B cell (primary cell): Measurements from ENCODE around the gene RAB22A. TPM values are rescaled to one million over a fixed set of nuclear protein-coding genes. Genes with fewer than 3 reads are reported as not detected.

Source experiments
- ATAC-seq: fragments of 200-7000 bp; cut with Tn5 transposase; one replicate; pipeline ENCODE4 v1.10.0; 2021; ENCODE audit warnings: low read depth, mild to moderate bottlenecking, moderate number of reproducible peaks, moderate library complexity
- CTCF ChIA-PET: fragments of 350-600 bp; sonication (Branson Sonifier 250); formaldehyde crosslinking; loops from one replicate; lab custom pipeline; 2021; ENCODE audit warnings: antibody characterized with exemption, inconsistent platforms; lab: Charles Lee
- POLR2A ChIA-PET: fragments of 350-600 bp; sonication (Branson Sonifier 250); formaldehyde crosslinking; loops from one replicate; lab custom pipeline; 2021; ENCODE audit warnings: antibody characterized with exemption; lab: Charles Lee
- DNase-seq: peaks from one replicate; pipeline ENCODE4 v3.0.0; 2013
- H2AFZ ChIP-seq: 2 replicates; pipeline ENCODE4 v1.6.1; 2012; ENCODE audit warnings: mild to moderate bottlenecking, low read depth, low read length; ENCODE audit not compliant: insufficient read depth, poor library complexity, severe bottlenecking
- H3K27ac ChIP-seq, 2 donors: 1 replicate in 1 of 2; 2 replicates in 1 of 2; pipeline ENCODE4 v1.5.1; 2012 to 2013; ENCODE audit warnings: low read length in 2 of 2, mild to moderate bottlenecking in 2 of 2, moderate library complexity in 1 of 2
- H3K27me3 ChIP-seq, 4 experiments: fragments of 200-600 bp in 1 of 4; sonication (generic) in 1 of 4; replicated peaks in 1 of 4; 1 replicate in 2 of 4; 2 replicates in 2 of 4; pipeline versions ENCODE4 v1.6.1 to v1.7.0; 2013 to 2016; ENCODE audit warnings: low read length in 3 of 4, mild to moderate bottlenecking in 2 of 4, mixed read lengths in 1 of 4, moderate library complexity in 1 of 4; ENCODE audit not compliant: insufficient read depth in 4 of 4, control insufficient read depth in 3 of 4; ENCODE audit errors: control extremely low read depth in 1 of 4
- H3K36me3 ChIP-seq, 2 experiments: replicated peaks in 1 of 2; 1 replicate in 1 of 2; 2 replicates in 1 of 2; pipeline versions ENCODE4 v1.6.1 to v1.7.1; 2013; ENCODE audit warnings: low read length in 1 of 2; ENCODE audit not compliant: insufficient read depth in 2 of 2, control insufficient read depth in 1 of 2; ENCODE audit errors: control extremely low read depth in 1 of 2, extremely low read depth in 1 of 2
- H3K4me1 ChIP-seq, 2 donors: fragments of 200-600 bp in 1 of 2; sonication (generic) in 1 of 2; 1 replicate in 1 of 2; 2 replicates in 1 of 2; pipeline versions ENCODE4 v1.5.1 to v1.6.1; 2013 to 2017; ENCODE audit warnings: low read length in 2 of 2; ENCODE audit not compliant: control insufficient read depth in 2 of 2, insufficient read depth in 2 of 2
- H3K4me2 ChIP-seq: replicated peaks from 2 replicates; pipeline ENCODE3; 2012; ENCODE audit warnings: mild to moderate bottlenecking, low read depth, low read length; ENCODE audit not compliant: poor library complexity, severe bottlenecking
- H3K4me3 ChIP-seq, 5 experiments: fragments of 200-600 bp in 1 of 5; sonication (generic) in 1 of 5; 1 replicate in 3 of 5; 2 replicates in 2 of 5; pipeline versions ENCODE4 v1.5.1 to v1.7.0; 2011 to 2016; ENCODE audit warnings: low read length in 4 of 5, mild to moderate bottlenecking in 4 of 5, low read depth in 2 of 5, control low read depth in 1 of 5, moderate library complexity in 1 of 5; ENCODE audit not compliant: insufficient read depth in 1 of 5; ENCODE audit errors: control extremely low read depth in 1 of 5, extremely low read depth in 1 of 5
- H3K79me2 ChIP-seq: fragments of 200-600 bp; sonication (generic); one replicate; pipeline ENCODE4 v1.6.0; 2016; ENCODE audit warnings: low read length; ENCODE audit not compliant: control insufficient read depth, insufficient read depth
- H3K9ac ChIP-seq: fragments of 200-600 bp; sonication (generic); 2 replicates; pipeline ENCODE4 v1.6.1; 2017; ENCODE audit warnings: mild to moderate bottlenecking, low read length, moderate library complexity
- H3K9me3 ChIP-seq, 3 donors: one replicate each; pipeline versions ENCODE4 v1.6.1 to v1.7.1; 2013; ENCODE audit warnings: low read length in 2 of 3; ENCODE audit not compliant: control insufficient read depth in 2 of 3, insufficient read depth in 1 of 3; ENCODE audit errors: control extremely low read depth in 1 of 3
- H4K20me1 ChIP-seq: 2 replicates; pipeline ENCODE4 v1.6.0; 2012; ENCODE audit warnings: mild to moderate bottlenecking, low read length; ENCODE audit not compliant: insufficient read depth, control insufficient read depth, poor library complexity, severe bottlenecking
- H3K27ac Mint-ChIP-seq: one replicate; pipeline ENCODE4 v1.8.0; 2021; ENCODE audit warnings: mixed read lengths
- H3K27me3 Mint-ChIP-seq: one replicate; pipeline ENCODE4 v1.8.0; 2021; ENCODE audit warnings: mixed read lengths
- H3K4me1 Mint-ChIP-seq: one replicate; pipeline ENCODE4 v1.8.0; 2021; ENCODE audit warnings: mixed read lengths
- H3K4me3 Mint-ChIP-seq: one replicate; pipeline ENCODE4 v1.8.0; 2021; ENCODE audit warnings: mixed read lengths
- H3K9me3 Mint-ChIP-seq: one replicate; pipeline ENCODE4 v1.8.0; 2022; ENCODE audit warnings: mixed read lengths; ENCODE audit not compliant: insufficient read depth
- EZH2 ChIP-seq: IDR thresholded peaks from 2 replicates; pipeline ENCODE4 v1.6.1; 2012; ENCODE audit warnings: borderline replicate concordance, low read depth, mild to moderate bottlenecking, moderate library complexity, low read length; ENCODE audit not compliant: insufficient read depth, poor library complexity, severe bottlenecking
- WGBS: methylation state at CpG from one replicate; pipeline ENCODE4 v1.1.5; 2013; ENCODE audit warnings: missing lambda C conversion rate; ENCODE audit not compliant: insufficient coverage; 5-methylcytosine and 5-hydroxymethylcytosine counted together
- intact Hi-C: fragments of 100-400 bp; cut with micrococcal nuclease; formaldehyde crosslinking; loops from one replicate; pipeline ENCODE4 v1.10.0; 2022
- polyA plus RNA-seq: library from polyadenylated mRNA; depleted of rRNA; stranded (reverse); fragments of >200 nt; gene quantifications from 2 replicates; pipeline ENCODE4 v1.2.3, GENCODE V29; 2012
- total RNA-seq, 2 donors: library from RNA; stranded (reverse); fragments of 120-200 nt in 1 of 2; gene quantifications; 1 replicate in 1 of 2; 2 replicates in 1 of 2; pipeline versions ENCODE4 v1.2.3 to v1.2.4, GENCODE V29; 2013 to 2022
- TF ChIP-seq, protein P1 (sequence below): fragments of 200-600 bp; IDR thresholded peaks from one replicate; pipeline ENCODE4 v1.8.0; 2022; ENCODE audit warnings: antibody characterized with exemption, mild to moderate bottlenecking

The RAB22A gene
- total and polyA plus RNA-seq, 2 donors (not counting 1 experiment from before 2014, with no cell fraction given) = 7.5 to 21.1 TPM

DNA sequence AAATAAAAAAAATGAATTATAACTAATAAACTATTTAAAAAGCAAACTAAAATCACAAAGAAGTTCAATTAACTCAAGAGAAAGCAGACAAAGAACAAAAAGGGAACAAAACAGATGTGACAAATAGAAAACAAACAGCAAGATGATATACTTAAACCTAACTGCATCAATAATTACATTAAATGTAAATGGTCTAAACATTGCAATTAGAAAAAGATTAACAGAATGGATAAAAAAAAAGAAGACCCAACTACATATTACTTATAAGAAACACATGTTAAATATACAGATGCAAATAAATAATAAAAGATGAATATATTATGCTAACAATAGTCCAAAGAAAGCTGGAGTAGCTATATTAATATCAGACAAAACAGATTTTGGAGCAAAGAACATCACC, 35.1 kb upstream of the RAB22A start:
- H4K20me1 ChIP-seq = peaks cover 7% of the 10 kb centered on the region
- ATAC-seq = no peak
- no peak for TF ChIP-seq EZH2
- TF ChIP-seq, protein P1, sequence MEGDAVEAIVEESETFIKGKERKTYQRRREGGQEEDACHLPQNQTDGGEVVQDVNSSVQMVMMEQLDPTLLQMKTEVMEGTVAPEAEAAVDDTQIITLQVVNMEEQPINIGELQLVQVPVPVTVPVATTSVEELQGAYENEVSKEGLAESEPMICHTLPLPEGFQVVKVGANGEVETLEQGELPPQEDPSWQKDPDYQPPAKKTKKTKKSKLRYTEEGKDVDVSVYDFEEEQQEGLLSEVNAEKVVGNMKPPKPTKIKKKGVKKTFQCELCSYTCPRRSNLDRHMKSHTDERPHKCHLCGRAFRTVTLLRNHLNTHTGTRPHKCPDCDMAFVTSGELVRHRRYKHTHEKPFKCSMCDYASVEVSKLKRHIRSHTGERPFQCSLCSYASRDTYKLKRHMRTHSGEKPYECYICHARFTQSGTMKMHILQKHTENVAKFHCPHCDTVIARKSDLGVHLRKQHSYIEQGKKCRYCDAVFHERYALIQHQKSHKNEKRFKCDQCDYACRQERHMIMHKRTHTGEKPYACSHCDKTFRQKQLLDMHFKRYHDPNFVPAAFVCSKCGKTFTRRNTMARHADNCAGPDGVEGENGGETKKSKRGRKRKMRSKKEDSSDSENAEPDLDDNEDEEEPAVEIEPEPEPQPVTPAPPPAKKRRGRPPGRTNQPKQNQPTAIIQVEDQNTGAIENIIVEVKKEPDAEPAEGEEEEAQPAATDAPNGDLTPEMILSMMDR = no peak
- CTCF ChIA-PET = interaction anchor here (0.7 kb wide), 1 partner anchor 172 kb away, joined by 3 read pairs; no protein-coding TSS in a partner anchor
- no peaks in the 10 kb centered on the region for H3K4me1 Mint-ChIP-seq
- POLR2A ChIA-PET = no interaction called here
- H2AFZ ChIP-seq = no peak overlapping the region
- H3K27me3 Mint-ChIP-seq = no peaks in the 10 kb centered on the region
- H3K4me2 ChIP-seq = no peak overlapping the region
- no peak overlapping the region for H3K4me3 Mint-ChIP-seq
- H3K27ac ChIP-seq = no peak overlapping the region
- no peaks in the 10 kb centered on the region for H3K4me1 ChIP-seq
- H3K9ac ChIP-seq = no peak overlapping the region
- H3K9me3 Mint-ChIP-seq = no peaks in the 10 kb centered on the region
- no peaks in the 10 kb centered on the region for H3K27me3 ChIP-seq
- intact Hi-C loops = no loop called here
- H3K9me3 ChIP-seq = no peaks in the 10 kb centered on the region
- H3K36me3 ChIP-seq = peaks cover 0 to 24% of the 10 kb centered on the region in 2 experiments
- peaks cover 58% of the 10 kb centered on the region for H3K79me2 ChIP-seq
- no peak overlapping the region for H3K4me3 ChIP-seq
- no peak for DNase-seq
- H3K27ac Mint-ChIP-seq = no peak overlapping the region

DNA sequence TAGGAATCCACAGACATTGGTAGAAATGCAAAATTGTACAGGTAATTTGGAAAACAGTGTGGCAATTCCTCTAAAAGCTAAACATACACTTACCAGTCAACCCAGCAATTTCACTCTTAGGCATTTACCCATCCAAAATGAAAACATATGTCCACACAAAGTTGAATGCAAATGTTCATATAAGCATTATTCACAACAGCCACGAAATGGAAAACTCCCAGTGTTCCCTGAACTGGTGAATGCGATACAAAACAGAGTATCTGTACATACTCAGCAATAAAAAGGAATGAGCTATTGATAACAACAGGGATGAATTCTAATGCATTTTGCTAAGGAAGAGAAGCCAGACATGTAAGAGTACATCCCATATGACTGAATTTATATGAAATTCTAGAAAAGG, 32.4 kb upstream of the RAB22A start:
- POLR2A ChIA-PET = no interaction called here
- Mint-ChIP-seq H3K27ac (no peak overlapping the region), H3K4me1 (no peaks in the 10 kb centered on the region), H3K27me3 (no peaks in the 10 kb centered on the region), H3K9me3 (no peaks in the 10 kb centered on the region), H3K4me3 (no peak overlapping the region)
- H3K79me2 ChIP-seq = peaks cover 83% of the 10 kb centered on the region
- peaks cover 12% of the 10 kb centered on the region for H4K20me1 ChIP-seq
- ATAC-seq (no peak), DNase-seq (no peak)
- no CpG with 5 or more reads among the region's 2 CpGs for WGBS
- CTCF ChIA-PET = no interaction called here
- H3K36me3 ChIP-seq = peaks cover 0 to 5% of the 10 kb centered on the region in 2 experiments
- no peak overlapping the region for H3K9ac ChIP-seq
- no peak overlapping the region for H3K4me2 ChIP-seq
- intact Hi-C loops = no loop called here
- H3K27me3 ChIP-seq = no peaks in the 10 kb centered on the region
- TF ChIP-seq, protein P1 = no peak
- no peak for TF ChIP-seq EZH2
- H3K27ac ChIP-seq = no peak overlapping the region
- no peaks in the 10 kb centered on the region for H3K4me1 ChIP-seq
- H3K9me3 ChIP-seq = no peaks in the 10 kb centered on the region
- no peak overlapping the region for H3K4me3 ChIP-seq
- no peak overlapping the region for H2AFZ ChIP-seq
